Measurements from ENCODE around the gene APH1A. TPM values are rescaled to one million over a fixed set of nuclear protein-coding genes. Genes with fewer than 3 reads are reported as not detected.
"Not testable (repeated sequence)": the region's sequence is repeated elsewhere in the genome, so short reads cannot be mapped to it uniquely, and the experiment has no call there.

The APH1A gene
- total RNA-seq, 1 donor from 2014 or later = 72.1 TPM

- DNase-seq = peak; percentile 45
Observed at GRCh38 chr1:150233359-150234308, 35.2 kb downstream of the APH1A start.

DNA sequence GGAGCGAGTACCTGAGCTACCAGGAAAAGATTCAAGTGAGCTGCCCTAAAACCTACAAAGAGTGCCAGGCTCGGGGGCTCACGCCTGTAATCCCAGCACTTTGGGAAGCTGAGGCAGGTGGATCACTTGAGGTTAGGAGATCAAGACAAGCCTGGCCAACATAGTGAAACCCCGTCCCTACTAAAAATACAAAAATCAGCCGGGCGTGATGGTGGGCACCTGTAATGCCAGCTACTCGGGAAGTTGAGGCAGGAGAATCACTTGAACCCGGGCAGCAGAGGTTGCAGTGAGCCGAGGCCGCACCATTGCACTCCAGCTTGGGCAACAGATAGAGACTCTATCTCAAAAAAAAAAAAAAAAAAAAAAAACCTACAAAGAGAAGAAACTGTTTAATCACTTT, 35.9 kb downstream of the APH1A start:
- DNase-seq = not testable (repeated sequence)

- not testable (repeated sequence) for DNase-seq
Observed at GRCh38 chr1:150228246-150228645, 40.6 kb downstream of the APH1A start.

DNA sequence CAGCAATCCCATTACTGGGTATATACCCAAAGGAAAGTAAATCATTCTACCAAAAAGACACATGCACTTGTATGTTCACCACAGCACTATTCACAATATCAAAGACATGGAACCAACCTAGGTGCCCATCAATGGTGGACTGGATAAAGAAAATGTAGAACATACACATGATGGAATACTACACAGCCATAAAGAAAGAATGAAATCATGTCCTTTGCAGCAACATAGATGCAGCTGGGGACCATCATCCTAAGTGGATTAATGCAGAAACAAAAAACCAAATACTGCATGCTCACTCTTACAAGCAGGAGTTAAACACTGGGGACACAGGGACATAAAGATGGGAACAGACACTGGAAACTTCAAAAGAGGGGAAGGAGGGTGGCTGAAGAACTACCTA, 41.6 kb downstream of the APH1A start:
- no peak for DNase-seq

- DNase-seq = no peak
Observed at GRCh38 chr1:150226486-150226885, 42.3 kb downstream of the APH1A start.

DNA sequence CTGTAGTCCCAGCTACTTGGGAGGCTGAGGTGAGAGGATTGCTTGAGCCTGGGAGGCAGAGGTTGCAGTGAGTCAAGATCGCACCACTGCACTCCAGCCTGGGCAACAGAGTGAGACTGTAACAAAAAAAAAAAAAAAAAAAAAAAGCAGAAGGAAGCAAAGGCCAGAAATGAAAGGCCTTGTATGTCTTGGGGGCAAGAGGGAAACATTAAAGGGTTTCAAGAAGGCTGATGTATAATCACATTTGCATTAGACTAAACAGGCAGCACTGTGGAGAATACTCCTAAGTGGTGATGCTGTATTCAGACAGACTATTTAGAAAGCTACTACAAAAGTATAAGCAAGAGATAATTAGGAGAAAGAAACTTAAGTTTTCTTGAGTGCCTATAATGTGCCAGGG, 43.3 kb downstream of the APH1A start:
- no peak for DNase-seq

- DNase-seq = no peak
Observed at GRCh38 chr1:150224983-150225382, 43.8 kb downstream of the APH1A start.

DNA sequence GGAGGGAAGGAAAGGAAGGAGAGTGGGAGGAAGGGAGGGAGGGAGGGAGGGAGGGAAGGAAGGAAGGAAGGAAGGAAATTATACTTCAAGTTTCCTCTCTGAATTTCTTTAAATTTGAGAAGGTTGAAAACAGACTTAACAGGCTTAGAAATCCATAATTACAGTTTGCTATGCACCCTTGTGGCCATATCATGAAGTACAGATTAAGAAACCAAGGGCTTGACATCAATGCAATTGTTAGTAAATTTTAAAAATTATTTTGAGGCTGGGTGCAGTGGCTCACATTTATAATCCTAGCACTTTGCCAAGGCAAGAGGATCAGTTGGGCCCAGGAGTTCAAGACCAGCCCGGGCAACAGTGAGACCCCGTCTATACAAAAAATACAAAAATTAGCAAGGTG, 47.3 kb downstream of the APH1A start:
- peak; percentile 40 for DNase-seq

DNA sequence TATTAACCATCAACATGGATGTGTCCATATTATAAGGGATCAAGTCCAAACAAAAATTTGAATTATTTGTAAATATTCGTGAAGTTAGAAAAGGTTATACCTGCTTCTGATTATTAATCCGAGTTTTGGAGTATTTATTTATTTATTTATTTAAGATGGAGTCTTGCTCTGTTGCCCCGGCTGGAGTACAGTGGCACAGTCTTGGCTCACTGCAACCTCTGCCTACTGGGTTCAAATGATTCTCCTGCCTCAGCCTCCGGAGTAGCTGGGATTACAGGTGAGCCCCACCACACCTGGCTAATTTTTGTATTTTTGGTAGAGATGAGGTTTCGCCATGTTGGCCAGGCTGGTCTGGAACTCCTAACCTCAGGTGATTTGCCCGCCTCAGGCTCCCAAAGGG, 53.0 kb downstream of the APH1A start:
- DNase-seq = not testable (repeated sequence)

Small RNA genes lying within 50 kb of the gene (small RNA-seq; reads per million reads assigned to genes)
- gene RNU2-17P (ENCODE audit: low replicate concordance) = 0.87 reads per million, percentile 84 among the genes with 10 or more reads in this experiment

Other genes starting within 250 kb of the APH1A start
- 51.6 TPM for gene VPS45, start 201.2 kb downstream of the APH1A start, total RNA-seq
- gene PLEKHO1, start 119.1 kb downstream of the APH1A start, total RNA-seq = 29.0 TPM
- 32.8 TPM for gene ANP32E, start 32.9 kb downstream of the APH1A start, total RNA-seq
- 9.1 TPM for gene CA14, start 11.2 kb downstream of the APH1A start, total RNA-seq
- gene C1orf54, start 3.8 kb upstream of the APH1A start, total RNA-seq = 43.8 TPM
- gene CIART, start 13.5 kb upstream of the APH1A start, total RNA-seq = 0.92 TPM
- gene MRPS21, start 24.8 kb upstream of the APH1A start, total RNA-seq = 19.7 TPM
- 51.5 TPM for gene PRPF3, start 52.5 kb upstream of the APH1A start, total RNA-seq
- 15.0 TPM for gene RPRD2, start 95.1 kb upstream of the APH1A start, total RNA-seq
- gene TARS2, start 218.4 kb upstream of the APH1A start, total RNA-seq = 18.7 TPM
- 19.3 TPM for gene ECM1, start 239.1 kb upstream of the APH1A start, total RNA-seq
- not detected for gene FALEC, start 246.7 kb upstream of the APH1A start, total RNA-seq

All from tongue (tissue), 3 donors.